K562 (cell line): Measurements from ENCODE around the gene RRP7A. TPM values are rescaled to one million over a fixed set of nuclear protein-coding genes. Genes with fewer than 3 reads are reported as not detected.

Experiments
- ATAC-seq: fragments of 200-7000 bp; cut with Tn5 transposase; 3 replicates; pipeline ENCODE4 v1.9.1; 2020; ENCODE audit warnings: moderate library complexity
- BruUV-seq: library from RNA; stranded (reverse); fragments of 400-500 nt; replicated peaks from 2 replicates; lab custom pipeline; 2021; lab: Mats Ljungman, UMichigan
- CTCF ChIA-PET: fragments of 300-600 bp; formaldehyde crosslinking; extraction: SDS; loops from one replicate; lab custom pipeline; 2021; ENCODE audit warnings: low intra/inter-chr PET ratio; lab: Yijun Ruan, JAX
- POLR2A ChIA-PET: fragments of 300-600, 350-650 bp; sonication (Branson Sonifier 250); formaldehyde crosslinking; extraction: SDS; loops from one replicate; lab custom pipeline; 2021; ENCODE audit warnings: antibody characterized with exemption, inconsistent platforms; lab: Yijun Ruan, JAX
- DNase-seq, 4 experiments: peaks; one replicate each; pipeline versions ENCODE4 v3.0.0 to v3.0.0-alpha.2; 2011 to 2018; ENCODE audit warnings: low spot score in 3 of 4, mixed read lengths in 3 of 4; ENCODE audit errors: extremely low read depth in 1 of 4
- FAIRE-seq: peaks from 2 replicates; lab custom pipeline; 2011; peaks lifted over from hg19 to GRCh38; lab: Jason Lieb, UNC
- H2AFZ ChIP-seq: 2 replicates; pipeline ENCODE4 v1.6.0; 2011; ENCODE audit warnings: low read depth, low read length, control low read depth, inconsistent platforms
- H3K27ac ChIP-seq: fragments of 200-600 bp; 3 replicates; pipeline ENCODE4 v1.8.0; 2011; ENCODE audit warnings: low read depth, mild to moderate bottlenecking, control low read depth, inconsistent platforms, low read length, moderate library complexity, mixed read lengths; ENCODE audit errors: extremely low read depth
- H3K27me3 ChIP-seq, 2 experiments: fragments of 300-600 bp in 1 of 2; 2 replicates in 1 of 2; 3 replicates in 1 of 2; pipeline versions ENCODE4 v1.6.0 to v1.8.0; 2011; ENCODE audit warnings: inconsistent platforms in 2 of 2, low read length in 2 of 2, mild to moderate bottlenecking in 1 of 2, mixed read lengths in 1 of 2, moderate library complexity in 1 of 2; ENCODE audit not compliant: control insufficient read depth in 2 of 2, insufficient read depth in 2 of 2
- H3K36me3 ChIP-seq: fragments of 300-600 bp; 3 replicates; pipeline ENCODE4 v1.8.0; 2011; ENCODE audit warnings: mild to moderate bottlenecking, low read length, inconsistent platforms; ENCODE audit not compliant: control insufficient read depth, insufficient read depth
- H3K4me1 ChIP-seq, 2 experiments: fragments of 200-600 bp in 1 of 2; replicated peaks in 1 of 2; 2 replicates in 1 of 2; 3 replicates in 1 of 2; pipeline versions ENCODE4 v1.5.1 to v1.8.0; 2011; ENCODE audit warnings: inconsistent platforms in 2 of 2, low read length in 2 of 2, mild to moderate bottlenecking in 1 of 2, mixed read lengths in 1 of 2, moderate library complexity in 1 of 2; ENCODE audit not compliant: control insufficient read depth in 2 of 2, insufficient read depth in 2 of 2
- H3K4me2 ChIP-seq: 2 replicates; pipeline ENCODE4 v1.6.1; 2011; ENCODE audit warnings: low read length, control low read depth, inconsistent platforms, mixed read lengths; ENCODE audit not compliant: insufficient read depth
- H3K4me3 ChIP-seq: fragments of 200-600 bp; sonication (generic), shearing (Covaris generic); 2 replicates; pipeline ENCODE4 v1.5.1; 2016; ENCODE audit warnings: control low read depth, inconsistent platforms
- H3K79me2 ChIP-seq: fragments of 200-600 bp; 3 replicates; pipeline ENCODE4 v1.8.0; 2011; ENCODE audit warnings: low read length, inconsistent platforms; ENCODE audit not compliant: control insufficient read depth, insufficient read depth
- H3K9ac ChIP-seq, 2 experiments: 2 replicates each; pipeline versions ENCODE4 v1.6.0 to v1.6.1; 2011; ENCODE audit warnings: low read depth in 2 of 2, low read length in 2 of 2, control low read depth in 1 of 2, inconsistent platforms in 1 of 2, mild to moderate bottlenecking in 1 of 2, mixed read lengths in 1 of 2; ENCODE audit not compliant: insufficient read depth in 1 of 2
- H3K9me1 ChIP-seq: one replicate; pipeline ENCODE4 v1.6.0; 2011; ENCODE audit warnings: inconsistent platforms, mild to moderate bottlenecking, low read length, moderate library complexity; ENCODE audit not compliant: control insufficient read depth, insufficient read depth
- H3K9me3 ChIP-seq: replicated peaks from 2 replicates; pipeline ENCODE4 v1.5.1; 2011; ENCODE audit warnings: low read depth, low read length, inconsistent platforms; ENCODE audit not compliant: control insufficient read depth, insufficient read depth
- H4K20me1 ChIP-seq: replicated peaks from 2 replicates; pipeline ENCODE4 v1.6.1; 2011; ENCODE audit warnings: low read length, inconsistent platforms, mixed read lengths; ENCODE audit not compliant: control insufficient read depth, insufficient read depth
- ELK3 ChIP-seq: fragments of 450-650 bp; formaldehyde crosslinking; IDR thresholded peaks from 2 replicates; pipeline ENCODE4 v1.4.0; 2020; ENCODE audit warnings: mild to moderate bottlenecking
- EZH2 ChIP-seq: IDR thresholded peaks from 2 replicates; pipeline ENCODE4 v1.6.1; 2012; ENCODE audit warnings: low read depth, mild to moderate bottlenecking, inconsistent platforms, low read length, borderline replicate concordance
- NONO ChIP-seq, 2 experiments: fragments of 200-400 bp in 1 of 2; fragments of 450-650 bp in 1 of 2; formaldehyde crosslinking in 1 of 2; IDR thresholded peaks; 2 replicates each; pipeline ENCODE4 v1.6.1; 2017; ENCODE audit warnings: low read depth in 2 of 2, mild to moderate bottlenecking in 2 of 2, moderate library complexity in 2 of 2, low read length in 1 of 2
- POLR2H ChIP-seq: IDR thresholded peaks from 2 replicates; pipeline ENCODE4 v1.6.1; 2016; ENCODE audit warnings: missing genetic modification characterization, low read depth, mild to moderate bottlenecking, control low read depth, missing compliant biosample characterization, moderate library complexity
- REST ChIP-seq, 2 experiments: fragments of 450-650 bp; formaldehyde crosslinking in 1 of 2; IDR thresholded peaks; 2 replicates each; pipeline versions ENCODE4 v1.4.0 to v1.6.1; 2014 to 2020; ENCODE audit warnings: mild to moderate bottlenecking in 2 of 2, borderline replicate concordance in 1 of 2, low read depth in 1 of 2
- SMARCA5 ChIP-seq: fragments of 450-650 bp; IDR thresholded peaks from 2 replicates; pipeline ENCODE4 v1.6.1; 2016
- WGBS: fragments of 100-300 bp; shearing (Covaris generic); methylation state at CpG from one replicate; pipeline ENCODE4 v1.1.6; 2016; ENCODE audit warnings: low coverage, mixed read lengths; ENCODE audit not compliant: insufficient coverage; ENCODE audit errors: missing lambda C conversion rate; 5-methylcytosine and 5-hydroxymethylcytosine counted together
- in situ Hi-C: fragments of 300-500 bp; cut with MboI; formaldehyde crosslinking; loops from 4 replicates; pipeline ENCODE4 v1.15.0; 2018; ENCODE audit warnings: inconsistent platforms, mixed read lengths
- intact Hi-C: fragments of 100-400 bp; cut with micrococcal nuclease; formaldehyde crosslinking; loops from 2 replicates; pipeline ENCODE4 v1.14.2; 2022
- polyA plus RNA-seq, 8 experiments: library from polyadenylated mRNA; depleted of rRNA in 4 of 8; stranded (reverse) in 5 of 8; unstranded in 3 of 8; fragments of >200 nt; fragmentation: Nextera tagmentation in 2 of 8; fragmentation: Illumina TruSeq in 1 of 8; extraction: Ambion mirVana in 2 of 8; extraction: Trizol in 1 of 8; gene quantifications; 2 replicates each; pipeline versions ENCODE4 v1.2.1 to v1.2.3, GENCODE V29; 2011 to 2014; ENCODE audit warnings: inconsistent platforms in 1 of 8, missing spikeins in 1 of 8
- total RNA-seq, 7 experiments: library from RNA; depleted of rRNA in 6 of 7; stranded (reverse); fragments of >200 nt in 6 of 7; fragmentation: Illumina TruSeq in 2 of 7; extraction: Trizol in 2 of 7; gene quantifications; 2 replicates each; pipeline versions ENCODE4 v1.2.1 to v1.2.3, GENCODE V29; 2011 to 2021; ENCODE audit warnings: low replicate concordance in 1 of 7
- TF ChIP-seq, protein P1 (sequence below), 2 experiments: IDR thresholded peaks; 2 replicates each; pipeline ENCODE4 v1.6.1; 2012; ENCODE audit warnings: improper control_type of control experiment in 2 of 2, low read depth in 2 of 2, low read length in 2 of 2, borderline replicate concordance in 1 of 2
- TF ChIP-seq, protein P2 (sequence below): fragments of 250-450 bp; sonication (Bioruptor Pico); IDR thresholded peaks from 2 replicates; pipeline ENCODE4 v1.5.0; 2021

RRP7A gene
- total and polyA plus RNA-seq, 9 of the 15 experiments (the other 6 are each of a cell fraction or from before 2014, with no cell fraction given) = 3.4 to 74.1 (median 40.3) TPM

- DNase-seq (no peak), FAIRE-seq (no peak), ATAC-seq (no peak)
- no peaks in the 10 kb centered on the region for H3K9me3 ChIP-seq
- no peak overlapping the region for H3K4me3 ChIP-seq
- H3K27me3 ChIP-seq = no peaks in the 10 kb centered on the region; a peak in 1 of 5 replicates
- no peaks in the 10 kb centered on the region for H4K20me1 ChIP-seq
- BruUV-seq = no TSS peak
- intact Hi-C loops = no loop called here
- no peak overlapping the region for H2AFZ ChIP-seq
- peak overlapping the region in 1 of 2 experiments; percentile 45; a peak in 1 of 4 replicates for H3K9ac ChIP-seq
- POLR2A ChIA-PET = interaction anchor here (0.6 to 1.3 kb wide), 2 partner anchors 28 to 168 kb away, joined by 3 to 4 read pairs; no protein-coding TSS in a partner anchor
- CTCF ChIA-PET = no interaction called here
- no peak overlapping the region for H3K4me2 ChIP-seq
- in situ Hi-C loops = no loop called here
- no peaks in the 10 kb centered on the region for H3K9me1 ChIP-seq
- no peaks in the 10 kb centered on the region for H3K36me3 ChIP-seq
- no peak overlapping the region for H3K27ac ChIP-seq
- H3K4me1 ChIP-seq = no peaks in the 10 kb centered on the region; a peak in 1 of 5 replicates
- H3K79me2 ChIP-seq = no peaks in the 10 kb centered on the region
- 72% methylated on average over 5 of the region's 8 CpGs for WGBS
- TF ChIP-seq EZH2 (no peak), POLR2H (tag) (no peak), REST (IDR thresholded peaks at IDR 0.05; ENCODE audit: borderline replicate concordance) (no peak), REST (CRISPR knock-in tag; IDR thresholded peaks at IDR 0.05; ENCODE audit: low read depth) (no peak), SMARCA5 (no peak), ELK3 (CRISPR knock-in tag) (no peak), NONO (IDR thresholded peaks at IDR 0.05; ENCODE audit: low read depth in 2 of 2, low read length in 1 of 2) (no peak)
- TF ChIP-seq, protein P1, sequence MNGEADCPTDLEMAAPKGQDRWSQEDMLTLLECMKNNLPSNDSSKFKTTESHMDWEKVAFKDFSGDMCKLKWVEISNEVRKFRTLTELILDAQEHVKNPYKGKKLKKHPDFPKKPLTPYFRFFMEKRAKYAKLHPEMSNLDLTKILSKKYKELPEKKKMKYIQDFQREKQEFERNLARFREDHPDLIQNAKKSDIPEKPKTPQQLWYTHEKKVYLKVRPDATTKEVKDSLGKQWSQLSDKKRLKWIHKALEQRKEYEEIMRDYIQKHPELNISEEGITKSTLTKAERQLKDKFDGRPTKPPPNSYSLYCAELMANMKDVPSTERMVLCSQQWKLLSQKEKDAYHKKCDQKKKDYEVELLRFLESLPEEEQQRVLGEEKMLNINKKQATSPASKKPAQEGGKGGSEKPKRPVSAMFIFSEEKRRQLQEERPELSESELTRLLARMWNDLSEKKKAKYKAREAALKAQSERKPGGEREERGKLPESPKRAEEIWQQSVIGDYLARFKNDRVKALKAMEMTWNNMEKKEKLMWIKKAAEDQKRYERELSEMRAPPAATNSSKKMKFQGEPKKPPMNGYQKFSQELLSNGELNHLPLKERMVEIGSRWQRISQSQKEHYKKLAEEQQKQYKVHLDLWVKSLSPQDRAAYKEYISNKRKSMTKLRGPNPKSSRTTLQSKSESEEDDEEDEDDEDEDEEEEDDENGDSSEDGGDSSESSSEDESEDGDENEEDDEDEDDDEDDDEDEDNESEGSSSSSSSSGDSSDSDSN (IDR thresholded peaks at IDR 0.05; ENCODE audit: borderline replicate concordance in 1 of 2, low read depth in 2 of 2, low read length in 2 of 2) = no peak
- TF ChIP-seq, protein P2, sequence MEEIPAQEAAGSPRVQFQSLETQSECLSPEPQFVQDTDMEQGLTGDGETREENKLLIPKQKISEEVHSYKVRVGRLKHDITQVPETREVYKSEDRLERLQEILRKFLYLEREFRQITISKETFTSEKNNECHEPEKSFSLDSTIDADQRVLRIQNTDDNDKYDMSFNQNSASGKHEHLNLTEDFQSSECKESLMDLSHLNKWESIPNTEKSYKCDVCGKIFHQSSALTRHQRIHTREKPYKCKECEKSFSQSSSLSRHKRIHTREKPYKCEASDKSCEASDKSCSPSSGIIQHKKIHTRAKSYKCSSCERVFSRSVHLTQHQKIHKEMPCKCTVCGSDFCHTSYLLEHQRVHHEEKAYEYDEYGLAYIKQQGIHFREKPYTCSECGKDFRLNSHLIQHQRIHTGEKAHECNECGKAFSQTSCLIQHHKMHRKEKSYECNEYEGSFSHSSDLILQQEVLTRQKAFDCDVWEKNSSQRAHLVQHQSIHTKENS (CRISPR knock-in tag) = no peak
These were observed 46.9 kb downstream of the RRP7A start for GRCh38 chr22:42472671-42473070.
